ENCODE data around the gene REEP1.

DNA sequence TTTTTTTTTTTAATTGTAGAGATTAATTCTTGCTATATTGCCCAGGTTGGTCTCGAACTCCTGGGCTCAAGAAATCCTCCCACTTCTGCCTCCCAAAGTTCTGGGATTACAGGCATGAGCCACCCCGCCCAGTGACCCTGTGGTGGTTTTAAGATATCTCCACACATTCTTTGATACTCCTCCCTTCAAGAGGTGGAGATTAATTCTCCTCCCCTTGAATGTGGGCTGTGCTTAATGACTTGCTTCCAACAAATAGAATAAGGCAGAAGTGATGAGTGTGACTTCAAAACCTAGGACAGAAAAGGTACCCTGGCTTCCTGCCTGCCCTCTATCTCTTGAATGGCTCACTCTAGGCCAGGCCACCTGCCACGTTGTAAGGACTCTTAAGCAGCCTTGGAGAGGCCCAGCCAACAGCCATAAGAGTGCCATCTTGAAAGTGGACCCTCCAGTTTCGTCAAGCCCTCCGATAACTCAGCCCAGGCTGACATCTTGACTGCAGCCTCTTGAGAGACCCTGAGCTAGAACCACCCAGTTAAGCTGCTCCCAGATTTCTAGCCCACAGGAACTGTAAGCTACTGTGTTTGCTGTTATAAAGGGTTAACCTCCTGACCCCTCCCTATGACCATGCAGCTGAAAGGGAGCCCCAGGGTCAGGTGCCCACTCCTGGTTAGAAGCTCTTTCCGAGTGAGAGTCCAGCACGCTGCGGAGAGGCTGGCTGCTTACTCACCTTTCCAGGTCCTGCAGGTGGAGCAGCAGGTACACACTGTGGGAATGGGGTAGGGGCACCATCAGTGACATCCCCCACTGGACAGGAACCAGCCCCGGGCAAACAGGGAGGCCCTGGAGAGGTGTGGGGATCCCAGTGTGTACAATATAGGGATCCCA lies 110.5 kb downstream of the REEP1 start:
- TF ChIP-seq, protein P1, sequence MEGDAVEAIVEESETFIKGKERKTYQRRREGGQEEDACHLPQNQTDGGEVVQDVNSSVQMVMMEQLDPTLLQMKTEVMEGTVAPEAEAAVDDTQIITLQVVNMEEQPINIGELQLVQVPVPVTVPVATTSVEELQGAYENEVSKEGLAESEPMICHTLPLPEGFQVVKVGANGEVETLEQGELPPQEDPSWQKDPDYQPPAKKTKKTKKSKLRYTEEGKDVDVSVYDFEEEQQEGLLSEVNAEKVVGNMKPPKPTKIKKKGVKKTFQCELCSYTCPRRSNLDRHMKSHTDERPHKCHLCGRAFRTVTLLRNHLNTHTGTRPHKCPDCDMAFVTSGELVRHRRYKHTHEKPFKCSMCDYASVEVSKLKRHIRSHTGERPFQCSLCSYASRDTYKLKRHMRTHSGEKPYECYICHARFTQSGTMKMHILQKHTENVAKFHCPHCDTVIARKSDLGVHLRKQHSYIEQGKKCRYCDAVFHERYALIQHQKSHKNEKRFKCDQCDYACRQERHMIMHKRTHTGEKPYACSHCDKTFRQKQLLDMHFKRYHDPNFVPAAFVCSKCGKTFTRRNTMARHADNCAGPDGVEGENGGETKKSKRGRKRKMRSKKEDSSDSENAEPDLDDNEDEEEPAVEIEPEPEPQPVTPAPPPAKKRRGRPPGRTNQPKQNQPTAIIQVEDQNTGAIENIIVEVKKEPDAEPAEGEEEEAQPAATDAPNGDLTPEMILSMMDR (conservative IDR thresholded peaks at IDR 0.05; ENCODE audit: low read length): no peak
- TF ChIP-seq EZH2phosphoT487 (IDR thresholded peaks at IDR 0.05; ENCODE audit: borderline replicate concordance, low read depth, low read length): no peak
